SK-N-SH treated with all-trans-retinoic acid at 6 μM for 48 hours (cell line): ENCODE results near the gene UBXN2A.
A peak's percentile ranks its signal among the peaks of the same experiment; 100 is the strongest.

Source experiments
- ATAC-seq: fragments of 200-7000 bp; cut with Tn5 transposase; 3 replicates; pipeline ENCODE4 v1.9.1; 2020; ENCODE audit warnings: mild to moderate bottlenecking, moderate library complexity
- ARNTL ChIP-seq: fragments of 450-650 bp; formaldehyde crosslinking; IDR thresholded peaks from 2 replicates; pipeline ENCODE4 v1.5.0; 2020; ENCODE audit warnings: low read depth, mild to moderate bottlenecking, moderate library complexity, borderline replicate concordance
- BACH2 ChIP-seq: fragments of 250-450 bp; sonication (Bioruptor Pico); IDR thresholded peaks from 2 replicates; pipeline ENCODE4 v1.9.0; 2021; ENCODE audit warnings: mild to moderate bottlenecking, borderline replicate concordance
- CREB5 ChIP-seq: fragments of 250-450 bp; sonication (Bioruptor Pico); IDR thresholded peaks from 2 replicates; pipeline ENCODE4 v1.5.1; 2020; ENCODE audit warnings: low read depth, mild to moderate bottlenecking, moderate library complexity
- CSDC2 ChIP-seq: fragments of 250-450 bp; sonication (Bioruptor Pico); IDR thresholded peaks from 2 replicates; pipeline ENCODE4 v1.5.0; 2020; ENCODE audit warnings: mild to moderate bottlenecking, moderate library complexity
- CSRNP3 ChIP-seq: fragments of 250-450 bp; sonication (Bioruptor Pico); IDR thresholded peaks from 2 replicates; pipeline ENCODE4 v1.5.1; 2021; ENCODE audit warnings: mild to moderate bottlenecking, moderate library complexity
- ESRRG ChIP-seq: fragments of 250-450 bp; sonication (Bioruptor Pico); IDR thresholded peaks from 2 replicates; pipeline ENCODE4 v1.6.1; 2021; ENCODE audit warnings: mild to moderate bottlenecking
- GLIS3 ChIP-seq: fragments of 250-450 bp; sonication (Bioruptor Pico); IDR thresholded peaks from 2 replicates; pipeline ENCODE4 v1.5.0; 2020; ENCODE audit warnings: mild to moderate bottlenecking, moderate library complexity
- ISL1 ChIP-seq: fragments of 250-450 bp; sonication (Bioruptor Pico); IDR thresholded peaks from 2 replicates; pipeline ENCODE4 v2.1.2; 2022; ENCODE audit warnings: mild to moderate bottlenecking, moderate library complexity
- OSR1 ChIP-seq: fragments of 250-450 bp; sonication (Bioruptor Pico); IDR thresholded peaks from 2 replicates; pipeline ENCODE4 v1.8.0; 2022; ENCODE audit warnings: moderate library complexity, mild to moderate bottlenecking, inconsistent platforms
- PATZ1 ChIP-seq: fragments of 250-450 bp; sonication (Bioruptor Pico); IDR thresholded peaks from 2 replicates; pipeline ENCODE4 v1.8.0; 2020; ENCODE audit warnings: mild to moderate bottlenecking, moderate library complexity, borderline replicate concordance
- PPARA ChIP-seq: fragments of 250-450 bp; sonication (Bioruptor Pico); IDR thresholded peaks from 2 replicates; pipeline ENCODE4 v1.5.0; 2020; ENCODE audit warnings: mild to moderate bottlenecking, borderline replicate concordance
- RARB ChIP-seq: fragments of 250-450 bp; sonication (Bioruptor Pico); IDR thresholded peaks from 2 replicates; pipeline ENCODE4 v1.8.0; 2021; ENCODE audit warnings: mild to moderate bottlenecking, moderate library complexity
- SNAI2 ChIP-seq: fragments of 250-450 bp; sonication (Bioruptor Pico); IDR thresholded peaks from 2 replicates; pipeline ENCODE4 v1.5.0; 2020; ENCODE audit warnings: mild to moderate bottlenecking, moderate library complexity
- TCF4 ChIP-seq: fragments of 250-450 bp; sonication (Bioruptor Pico); IDR thresholded peaks from 2 replicates; pipeline ENCODE4 v1.8.0; 2021; ENCODE audit warnings: mild to moderate bottlenecking, moderate library complexity, borderline replicate concordance
- TOX ChIP-seq: fragments of 250-450 bp; sonication (Bioruptor Pico); IDR thresholded peaks from 2 replicates; pipeline ENCODE4 v1.8.0; 2021; ENCODE audit warnings: mild to moderate bottlenecking, moderate library complexity, borderline replicate concordance
- TSHZ2 ChIP-seq: fragments of 250-450 bp; sonication (Bioruptor Pico); IDR thresholded peaks from 2 replicates; pipeline ENCODE4 v1.5.0; 2020; ENCODE audit warnings: mild to moderate bottlenecking, moderate library complexity
- ZC3H10 ChIP-seq: fragments of 250-450 bp; sonication (Bioruptor Pico); IDR thresholded peaks from 2 replicates; pipeline ENCODE4 v1.5.1; 2021; ENCODE audit warnings: mild to moderate bottlenecking, moderate library complexity
- ZFP3 ChIP-seq: fragments of 250-450 bp; sonication (Bioruptor Pico); IDR thresholded peaks from 2 replicates; pipeline ENCODE4 v1.5.0; 2020; ENCODE audit warnings: mild to moderate bottlenecking, moderate library complexity
- ZFP30 ChIP-seq: fragments of 450-650 bp; formaldehyde crosslinking; IDR thresholded peaks from 2 replicates; pipeline ENCODE4 v1.5.0; 2022; ENCODE audit warnings: mild to moderate bottlenecking, moderate library complexity
- ZNF565 ChIP-seq: fragments of 450-650 bp; formaldehyde crosslinking; conservative IDR thresholded peaks from 2 replicates; pipeline ENCODE4 v1.5.0; 2020; ENCODE audit warnings: low read depth, mild to moderate bottlenecking, moderate library complexity
- ZNF70 ChIP-seq: fragments of 450-650 bp; formaldehyde crosslinking; IDR thresholded peaks from 2 replicates; pipeline ENCODE4 v1.5.0; 2020; ENCODE audit warnings: mild to moderate bottlenecking, moderate library complexity
- ZNF8 ChIP-seq: fragments of 450-650 bp; formaldehyde crosslinking; IDR thresholded peaks from 2 replicates; pipeline ENCODE4 v1.5.0; 2020; ENCODE audit warnings: mild to moderate bottlenecking, moderate library complexity

Gene UBXN2A

GRCh38 chr2:24045511-24046508 lies 105.5 kb downstream of the UBXN2A start:
- TF ChIP-seq SNAI2 (CRISPR knock-in tag) = no peak
- TF ChIP-seq ZNF70 (CRISPR knock-in tag) = no peak
- TF ChIP-seq GLIS3 (CRISPR knock-in tag) = no peak
- TF ChIP-seq CREB5 (CRISPR knock-in tag) = no peak
- no peak for TF ChIP-seq ESRRG (CRISPR knock-in tag)
- no peak for TF ChIP-seq ARNTL (CRISPR knock-in tag)
- TF ChIP-seq CSDC2 (CRISPR knock-in tag) = no peak
- TF ChIP-seq ZFP30 (CRISPR knock-in tag) = no peak
- TF ChIP-seq CSRNP3 (CRISPR knock-in tag) = no peak
- no peak for TF ChIP-seq ISL1 (CRISPR knock-in tag)
- TF ChIP-seq PATZ1 (CRISPR knock-in tag) = no peak
- no peak for TF ChIP-seq PPARA (CRISPR knock-in tag)
- TF ChIP-seq TSHZ2 (CRISPR knock-in tag) = no peak
- no peak for TF ChIP-seq ZNF565 (CRISPR knock-in tag)
- no peak for TF ChIP-seq ZNF8 (CRISPR knock-in tag)
- TF ChIP-seq ZC3H10 (CRISPR knock-in tag) = no peak
- TF ChIP-seq ZFP3 (CRISPR knock-in tag) = no peak
- no peak for TF ChIP-seq RARB (CRISPR knock-in tag)
- no peak for TF ChIP-seq TCF4 (CRISPR knock-in tag)
- TF ChIP-seq OSR1 (CRISPR knock-in tag) = no peak

GRCh38 chr2:24046599-24046929 lies 106.3 kb downstream of the UBXN2A start:
- ATAC-seq = peak; percentile 2
- TF ChIP-seq TCF4 (CRISPR knock-in tag) (no peak), GLIS3 (CRISPR knock-in tag) (no peak), BACH2 (no peak), ZFP30 (CRISPR knock-in tag) (no peak), ARNTL (CRISPR knock-in tag) (no peak), TOX (CRISPR knock-in tag) (no peak), ZNF565 (CRISPR knock-in tag) (no peak), RARB (CRISPR knock-in tag) (no peak), ISL1 (CRISPR knock-in tag) (no peak), CREB5 (CRISPR knock-in tag) (no peak), ZFP3 (CRISPR knock-in tag) (no peak), SNAI2 (CRISPR knock-in tag) (no peak), PPARA (CRISPR knock-in tag) (no peak), CSRNP3 (CRISPR knock-in tag) (no peak), TSHZ2 (CRISPR knock-in tag) (no peak)

More at GRCh38 chr2:24045511-24046508, 105.5 kb downstream of the UBXN2A start:
- ATAC-seq = no peak
